Measurements from ENCODE around the gene TMBIM1. TPM values are rescaled to one million over a fixed set of nuclear protein-coding genes. Genes with fewer than 3 reads are reported as not detected.

TMBIM1 gene
- total RNA-seq, 4 donors from 2014 or later = 131 to 238 (median 197) TPM

GRCh38 chr2:218257390-218257981 is 34.8 kb downstream of the TMBIM1 start:
- H3K36me3 ChIP-seq = peaks cover 22 to 48% (median 45%) of the 10 kb centered on the region in 4 donors
- H3K4me1 ChIP-seq = peaks cover 50 to 58% (median 52%) of the 10 kb centered on the region in 4 donors
- no peak overlapping the region for H3K4me3 ChIP-seq
- DNase-seq (ENCODE audit: extremely low spot score) = no peak
- intact Hi-C loops (cut with DNase I) = loop anchor here (5.0 kb wide), 1 partner anchor 70 kb away; no protein-coding TSS in a partner anchor
- H3K9me3 ChIP-seq = no peaks in the 10 kb centered on the region
- H3K27me3 ChIP-seq = no peaks in the 10 kb centered on the region
- peak overlapping the region; percentile 11 to 82 (median 26) for H3K27ac ChIP-seq (replicated peaks in 1 of 4)
- TF ChIP-seq POLR2A (IDR thresholded peaks at IDR 0.05; ENCODE audit: low read depth) = no peak
- peak in 1 of 2 donors; percentile 7 for TF ChIP-seq POLR2AphosphoS5 (IDR thresholded peaks at IDR 0.05)
- TF ChIP-seq CTCF (IDR thresholded peaks at IDR 0.05) = peak; percentile 42 to 57 (median 47)
- WGBS = 67% methylated on average over 8 of the region's 8 CpGs

- WGBS = 92% methylated on average over 13 of the region's 13 CpGs
- intact Hi-C loops (cut with DNase I) = loop anchor here (5.0 kb wide), 1 partner anchor 69 kb away; no protein-coding TSS in a partner anchor
- TF ChIP-seq POLR2A (IDR thresholded peaks at IDR 0.05; ENCODE audit: low read depth) = no peak
- TF ChIP-seq EP300 (IDR thresholded peaks at IDR 0.05) = no peak
- no peak for TF ChIP-seq CTCF (IDR thresholded peaks at IDR 0.05)
- Histone ChIP-seq H3K27ac (replicated peaks in 1 of 4) (peak overlapping the region in 3 of 4 donors; percentile 11 to 82 (median 16)), H3K36me3 (peaks cover 28 to 55% (median 51%) of the 10 kb centered on the region in 4 donors), H3K9me3 (no peaks in the 10 kb centered on the region), H3K4me1 (peaks cover 43 to 51% (median 46%) of the 10 kb centered on the region in 4 donors), H3K4me3 (no peak overlapping the region), H3K27me3 (no peaks in the 10 kb centered on the region)
- no peak for DNase-seq (ENCODE audit: extremely low spot score)
Observed at GRCh38 chr2:218256612-218257350, 35.5 kb downstream of the TMBIM1 start.

- H3K36me3 ChIP-seq = peaks cover 41 to 69% (median 64%) of the 10 kb centered on the region in 4 donors
Observed at GRCh38 chr2:218255446-218255845, 36.9 kb downstream of the TMBIM1 start.

GRCh38 chr2:218253232-218253625 is 39.1 kb downstream of the TMBIM1 start:
- Histone ChIP-seq H3K27me3 (no peaks in the 10 kb centered on the region), H3K9me3 (no peaks in the 10 kb centered on the region), H3K4me3 (no peak overlapping the region), H3K36me3 (peaks cover 63 to 91% (median 87%) of the 10 kb centered on the region in 4 donors), H3K4me1 (peaks cover 8 to 15% (median 10%) of the 10 kb centered on the region in 4 donors), H3K27ac (replicated peaks in 1 of 4) (no peak overlapping the region)
- TF ChIP-seq POLR2AphosphoS5 (IDR thresholded peaks at IDR 0.05) = no peak
- intact Hi-C loops (cut with DNase I) = no loop called here
- DNase-seq (ENCODE audit: extremely low spot score) = no peak
- 79% methylated on average over 5 of the region's 5 CpGs for WGBS

More at GRCh38 chr2:218255446-218255845, 36.9 kb downstream of the TMBIM1 start:
- no peak for DNase-seq (ENCODE audit: extremely low spot score)
- TF ChIP-seq POLR2A (IDR thresholded peaks at IDR 0.05; ENCODE audit: low read depth) (no peak), CTCF (IDR thresholded peaks at IDR 0.05) (no peak), POLR2AphosphoS5 (IDR thresholded peaks at IDR 0.05) (no peak), EP300 (IDR thresholded peaks at IDR 0.05) (no peak)
- H3K4me1 ChIP-seq = peaks cover 30 to 37% (median 32%) of the 10 kb centered on the region in 4 donors
- H3K27me3 ChIP-seq = no peaks in the 10 kb centered on the region
- WGBS = 82% methylated on average over 6 of the region's 6 CpGs
- intact Hi-C loops (cut with DNase I) = loop anchor here (5.0 kb wide), 1 partner anchor 68 kb away; no protein-coding TSS in a partner anchor
- H3K9me3 ChIP-seq = no peaks in the 10 kb centered on the region
- no peak overlapping the region for H3K27ac ChIP-seq (replicated peaks in 1 of 4)
- H3K4me3 ChIP-seq = no peak overlapping the region

- H3K36me3 ChIP-seq = peaks cover 69 to 96% (median 92%) of the 10 kb centered on the region in 4 donors
- intact Hi-C loops (cut with DNase I) = no loop called here
Observed at GRCh38 chr2:218252509-218253231, 39.6 kb downstream of the TMBIM1 start.

More at GRCh38 chr2:218252509-218253231, 39.6 kb downstream of the TMBIM1 start:
- Histone ChIP-seq H3K27ac (replicated peaks in 1 of 4) (no peak overlapping the region), H3K4me3 (no peak overlapping the region), H3K27me3 (no peaks in the 10 kb centered on the region), H3K9me3 (no peaks in the 10 kb centered on the region), H3K4me1 (peaks cover 5 to 9% (median 7%) of the 10 kb centered on the region in 4 donors)
- TF ChIP-seq POLR2AphosphoS5 (IDR thresholded peaks at IDR 0.05) = no peak
- TF ChIP-seq POLR2A (IDR thresholded peaks at IDR 0.05; ENCODE audit: low read depth) = no peak
- no peak for TF ChIP-seq EP300 (IDR thresholded peaks at IDR 0.05)
- TF ChIP-seq CTCF (IDR thresholded peaks at IDR 0.05) = no peak
- 66% methylated on average over 6 of the region's 7 CpGs for WGBS
- no peak for DNase-seq (ENCODE audit: extremely low spot score)

Data from esophagus muscularis mucosa (tissue), 4 donors.